H9 (cell line): Measurements from ENCODE around the gene TSPAN4. TPM values are rescaled to one million over a fixed set of nuclear protein-coding genes. Genes with fewer than 3 reads are reported as not detected.
A peak's percentile ranks its signal among the peaks of the same experiment; 100 is the strongest.

Experiments used
- DNase-seq: peaks from one replicate; pipeline ENCODE4 v3.0.0-alpha.2; 2017
- H2AFZ ChIP-seq: one replicate; pipeline ENCODE4 v1.6.1; 2013; ENCODE audit warnings: mild to moderate bottlenecking, low read length, control low read depth, moderate library complexity
- H2AK5ac ChIP-seq: 2 replicates; pipeline ENCODE4 v1.6.1; 2013; ENCODE audit warnings: low read length, control low read depth, mixed read lengths; ENCODE audit not compliant: insufficient read length
- H2BK120ac ChIP-seq: one replicate; pipeline ENCODE4 v1.6.1; 2013; ENCODE audit warnings: low read depth, mild to moderate bottlenecking, low read length, control low read depth, inconsistent platforms; ENCODE audit not compliant: poor library complexity, severe bottlenecking
- H2BK12ac ChIP-seq: 2 replicates; pipeline ENCODE4 v1.6.1; 2013; ENCODE audit warnings: low read length, control low read depth, mixed read lengths, low read depth; ENCODE audit not compliant: insufficient read length
- H2BK15ac ChIP-seq: 2 replicates; pipeline ENCODE4 v1.6.1; 2013; ENCODE audit warnings: low read depth, low read length, control low read depth
- H2BK20ac ChIP-seq: one replicate; pipeline ENCODE4 v1.6.1; 2013; ENCODE audit warnings: low read depth, mild to moderate bottlenecking, low read length, control low read depth, inconsistent platforms; ENCODE audit not compliant: poor library complexity, severe bottlenecking
- H2BK5ac ChIP-seq: 2 replicates; pipeline ENCODE4 v1.6.1; 2013; ENCODE audit warnings: low read length, control low read depth, mixed read lengths; ENCODE audit not compliant: insufficient read length
- H3K14ac ChIP-seq: 2 replicates; pipeline ENCODE4 v1.6.1; 2013; ENCODE audit warnings: low read length, control low read depth; ENCODE audit not compliant: insufficient read depth
- H3K18ac ChIP-seq: 2 replicates; pipeline ENCODE4 v1.6.1; 2013; ENCODE audit warnings: low read depth, mild to moderate bottlenecking, mixed read lengths, low read length, control low read depth; ENCODE audit not compliant: insufficient read length
- H3K23ac ChIP-seq: 2 replicates; pipeline ENCODE4 v1.6.1; 2013; ENCODE audit warnings: low read length, control low read depth, mixed read lengths, low read depth; ENCODE audit not compliant: insufficient read length
- H3K23me2 ChIP-seq: 2 replicates; pipeline ENCODE4 v1.6.1; 2013; ENCODE audit warnings: low read depth, mild to moderate bottlenecking, mixed read lengths, low read length, control low read depth; ENCODE audit not compliant: insufficient read length, poor library complexity, severe bottlenecking
- H3K27ac ChIP-seq: 2 replicates; pipeline ENCODE4 v1.5.1; 2013; ENCODE audit warnings: low read length, control low read depth, mixed read lengths, low read depth; ENCODE audit not compliant: insufficient read length
- H3K27me3 ChIP-seq: 2 replicates; pipeline ENCODE4 v1.6.1; 2013; ENCODE audit warnings: low read length, control low read depth, inconsistent platforms; ENCODE audit not compliant: insufficient read depth
- H3K4ac ChIP-seq: 2 replicates; pipeline ENCODE4 v1.6.1; 2013; ENCODE audit warnings: low read depth, mild to moderate bottlenecking, control low read depth, inconsistent platforms, low read length, moderate library complexity
- H3K4me1 ChIP-seq: 2 replicates; pipeline ENCODE4 v1.6.1; 2013; ENCODE audit warnings: low read length, control low read depth, inconsistent platforms; ENCODE audit not compliant: insufficient read depth
- H3K4me2 ChIP-seq: 2 replicates; pipeline ENCODE4 v1.6.1; 2013; ENCODE audit warnings: low read length, control low read depth, mixed read lengths; ENCODE audit not compliant: insufficient read length, insufficient read depth
- H3K56ac ChIP-seq: 2 replicates; pipeline ENCODE4 v1.6.1; 2013; ENCODE audit warnings: low read depth, mild to moderate bottlenecking, mixed read lengths, low read length, control low read depth; ENCODE audit not compliant: insufficient read length
- H3K79me1 ChIP-seq: 2 replicates; pipeline ENCODE4 v1.6.1; 2013; ENCODE audit warnings: low read depth, mild to moderate bottlenecking, moderate library complexity, low read length, control low read depth, inconsistent platforms; ENCODE audit not compliant: insufficient read depth, poor library complexity, severe bottlenecking
- H3K79me2 ChIP-seq: 2 replicates; pipeline ENCODE4 v1.6.1; 2013; ENCODE audit warnings: low read length, control low read depth, inconsistent platforms; ENCODE audit not compliant: insufficient read depth
- H3K9ac ChIP-seq: 2 replicates; pipeline ENCODE4 v1.6.1; 2013; ENCODE audit warnings: low read length, control low read depth, mixed read lengths; ENCODE audit not compliant: insufficient read length; ENCODE audit errors: extremely low read depth
- H3K9me3 ChIP-seq: one replicate; pipeline ENCODE4 v1.6.1; 2013; ENCODE audit warnings: low read depth, low read length, inconsistent platforms; ENCODE audit not compliant: control insufficient read depth
- H3T11ph ChIP-seq: one replicate; pipeline ENCODE4 v1.6.1; 2013; ENCODE audit warnings: mild to moderate bottlenecking, low read length, control low read depth, inconsistent platforms
- H4K20me1 ChIP-seq: one replicate; pipeline ENCODE4 v1.6.1; 2013; ENCODE audit not compliant: control insufficient read depth, insufficient read length, insufficient read depth
- H4K5ac ChIP-seq: 2 replicates; pipeline ENCODE4 v1.6.1; 2013; ENCODE audit warnings: low read depth, mild to moderate bottlenecking, mixed read lengths, low read length, control low read depth; ENCODE audit not compliant: insufficient read length
- H4K8ac ChIP-seq: replicated peaks from 2 replicates; pipeline ENCODE4 v1.6.1; 2013; ENCODE audit warnings: low read length, control low read depth, mixed read lengths, low read depth; ENCODE audit not compliant: insufficient read length
- H4K91ac ChIP-seq: 2 replicates; pipeline ENCODE4 v1.6.1; 2013; ENCODE audit warnings: low read depth, mild to moderate bottlenecking, moderate library complexity, mixed read lengths, low read length, control low read depth; ENCODE audit not compliant: insufficient read length
- H3K27ac Mint-ChIP-seq, 3 experiments: 2 replicates in 2 of 3; 3 replicates in 1 of 3; pipeline ENCODE4 v1.8.0; 2020 to 2021; ENCODE audit warnings: mixed read lengths in 3 of 3, mild to moderate bottlenecking in 1 of 3, moderate library complexity in 1 of 3
- H3K27me3 Mint-ChIP-seq: 2 replicates; pipeline ENCODE4 v1.8.0; 2021; ENCODE audit warnings: low read depth, mild to moderate bottlenecking, moderate library complexity, mixed read lengths
- H3K36me3 Mint-ChIP-seq, 3 experiments: 2 replicates in 2 of 3; 3 replicates in 1 of 3; pipeline ENCODE4 v1.8.0; 2020 to 2021; ENCODE audit warnings: low read depth in 3 of 3, mixed read lengths in 3 of 3; ENCODE audit not compliant: insufficient read depth in 1 of 3
- H3K4me1 Mint-ChIP-seq, 2 experiments: 2 replicates each; pipeline ENCODE4 v1.8.0; 2020; ENCODE audit warnings: mixed read lengths in 2 of 2
- H3K4me3 Mint-ChIP-seq, 2 experiments: 2 replicates in 1 of 2; 3 replicates in 1 of 2; pipeline ENCODE4 v1.8.0; 2020 to 2021; ENCODE audit warnings: mild to moderate bottlenecking in 2 of 2, mixed read lengths in 2 of 2, moderate library complexity in 1 of 2
- H3K9me3 Mint-ChIP-seq, 2 experiments: 2 replicates in 1 of 2; 3 replicates in 1 of 2; pipeline ENCODE4 v1.8.0; 2020; ENCODE audit warnings: mild to moderate bottlenecking in 2 of 2, mixed read lengths in 2 of 2, moderate library complexity in 1 of 2
- CTCF ChIP-seq: fragments of 200-600 bp; sonication (generic); conservative IDR thresholded peaks from 3 replicates; pipeline ENCODE4 v1.8.0; 2021; ENCODE audit warnings: antibody characterized with exemption, mild to moderate bottlenecking
- WGBS: extraction: QIAGEN DNeasy Blood & Tissue Kit; methylation state at CpG from one replicate; pipeline ENCODE4 v1.1.7; 2013; ENCODE audit warnings: missing lambda C conversion rate, low lambda C conversion rate, mixed read lengths; ENCODE audit not compliant: insufficient read length; ENCODE audit errors: extremely low coverage; 5-methylcytosine and 5-hydroxymethylcytosine counted together
- total RNA-seq: library from RNA; stranded (reverse); gene quantifications from 2 replicates; pipeline ENCODE4 v1.2.1, GENCODE V29; 2021

TSPAN4 gene
- total RNA-seq, 1 experiment from 2014 or later = 64.6 TPM

- Histone ChIP-seq H3K9me3 (no peaks in the 10 kb centered on the region), H3K79me2 (no peaks in the 10 kb centered on the region), H4K8ac (no peak overlapping the region), H4K5ac (no peak overlapping the region), H3K18ac (no peak overlapping the region), H3K4me2 (no peak overlapping the region), H3K56ac (no peak overlapping the region), H3K27ac (no peak overlapping the region), H2BK5ac (no peak overlapping the region), H3K27me3 (no peaks in the 10 kb centered on the region), H4K20me1 (no peaks in the 10 kb centered on the region), H2AFZ (no peak overlapping the region), H3K23me2 (no peaks in the 10 kb centered on the region), H3K4ac (no peak overlapping the region), H3K9ac (no peak overlapping the region), H2BK20ac (no peak overlapping the region), H2BK12ac (no peak overlapping the region), H2BK120ac (no peak overlapping the region), H3K4me1 (no peaks in the 10 kb centered on the region; the same call in 1 of the 2 replicates), H3K23ac (no peak overlapping the region), H3K14ac (no peak overlapping the region), H4K91ac (no peak overlapping the region), H2AK5ac (no peak overlapping the region), H2BK15ac (no peak overlapping the region), H3K79me1 (no peaks in the 10 kb centered on the region), H3T11ph (no peak overlapping the region)
- WGBS = no CpG with 5 or more reads among the region's 14 CpGs
- Mint-ChIP-seq H3K27ac (no peak overlapping the region), H3K4me1 (peaks cover 22 to 64% of the 10 kb centered on the region in 2 experiments), H3K4me3 (peak overlapping the region in 1 of 2 experiments; percentile 29; a peak in 1 of 5 replicates), H3K9me3 (no peaks in the 10 kb centered on the region), H3K27me3 (peaks cover 21% of the 10 kb centered on the region), H3K36me3 (peaks cover 1 to 17% (median 5%) of the 10 kb centered on the region in 3 experiments; a peak in 4 of 7 replicates)
- DNase-seq = no peak
- no peak for TF ChIP-seq CTCF
Observed at GRCh38 chr11:861105-861479, 18.4 kb downstream of the TSPAN4 start.
